Measurements from ENCODE around the gene CCDC7.
"Not testable (repeated sequence)": the region's sequence is repeated elsewhere in the genome, so short reads cannot be mapped to it uniquely, and the experiment has no call there.

- not testable (repeated sequence) for TF ChIP-seq ZFX (IDR thresholded peaks at IDR 0.05); POLR2AphosphoS5 (IDR thresholded peaks at IDR 0.05; ENCODE audit: low read depth, low read length); EZH2 (IDR thresholded peaks at IDR 0.05); ZNF274 (IDR thresholded peaks at IDR 0.05; ENCODE audit: low read depth, low read length)
- TF ChIP-seq, protein P1, sequence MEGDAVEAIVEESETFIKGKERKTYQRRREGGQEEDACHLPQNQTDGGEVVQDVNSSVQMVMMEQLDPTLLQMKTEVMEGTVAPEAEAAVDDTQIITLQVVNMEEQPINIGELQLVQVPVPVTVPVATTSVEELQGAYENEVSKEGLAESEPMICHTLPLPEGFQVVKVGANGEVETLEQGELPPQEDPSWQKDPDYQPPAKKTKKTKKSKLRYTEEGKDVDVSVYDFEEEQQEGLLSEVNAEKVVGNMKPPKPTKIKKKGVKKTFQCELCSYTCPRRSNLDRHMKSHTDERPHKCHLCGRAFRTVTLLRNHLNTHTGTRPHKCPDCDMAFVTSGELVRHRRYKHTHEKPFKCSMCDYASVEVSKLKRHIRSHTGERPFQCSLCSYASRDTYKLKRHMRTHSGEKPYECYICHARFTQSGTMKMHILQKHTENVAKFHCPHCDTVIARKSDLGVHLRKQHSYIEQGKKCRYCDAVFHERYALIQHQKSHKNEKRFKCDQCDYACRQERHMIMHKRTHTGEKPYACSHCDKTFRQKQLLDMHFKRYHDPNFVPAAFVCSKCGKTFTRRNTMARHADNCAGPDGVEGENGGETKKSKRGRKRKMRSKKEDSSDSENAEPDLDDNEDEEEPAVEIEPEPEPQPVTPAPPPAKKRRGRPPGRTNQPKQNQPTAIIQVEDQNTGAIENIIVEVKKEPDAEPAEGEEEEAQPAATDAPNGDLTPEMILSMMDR (IDR thresholded peaks at IDR 0.05 in 2 of 3, conservative IDR thresholded peaks at IDR 0.05 in 1 of 3; ENCODE audit: borderline replicate concordance in 1 of 3, insufficient read depth in 1 of 3, low read depth in 2 of 3, low read length in 2 of 3): not testable (repeated sequence)
These were observed 152.1 kb downstream of the CCDC7 start for GRCh38 chr10:32598022-32598421.
